Activated gamma-delta T cell (primary cell): ENCODE measurements around the gene NUDT4.
"Not testable (repeated sequence)": the region's sequence is repeated elsewhere in the genome, so short reads cannot be mapped to it uniquely, and the experiment has no call there.

Source experiments
- DNase-seq: peaks from one replicate; lab custom pipeline; 2025; lab: John Stamatoyannopoulos, UW

The NUDT4 gene

DNA sequence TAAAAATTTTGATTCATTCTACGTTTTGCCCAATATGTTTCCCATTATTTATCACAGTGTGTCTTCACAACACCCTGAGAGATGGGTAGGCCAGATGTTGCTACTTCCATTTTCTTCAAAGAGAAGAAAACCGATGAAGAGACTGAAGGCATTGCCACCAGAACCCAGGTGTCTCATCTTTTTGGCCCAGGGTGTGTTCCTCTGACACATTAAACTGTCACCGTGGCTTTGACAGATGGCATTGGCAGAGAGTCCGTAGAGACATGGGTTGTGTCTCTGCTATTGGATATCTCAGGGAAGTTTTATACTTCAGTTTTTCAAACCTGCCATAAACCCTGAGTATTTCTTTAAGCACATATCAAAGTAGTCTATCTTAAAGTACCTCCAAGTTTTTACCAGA, 11.3 kb upstream of the NUDT4 start:
- no peak for DNase-seq

DNA sequence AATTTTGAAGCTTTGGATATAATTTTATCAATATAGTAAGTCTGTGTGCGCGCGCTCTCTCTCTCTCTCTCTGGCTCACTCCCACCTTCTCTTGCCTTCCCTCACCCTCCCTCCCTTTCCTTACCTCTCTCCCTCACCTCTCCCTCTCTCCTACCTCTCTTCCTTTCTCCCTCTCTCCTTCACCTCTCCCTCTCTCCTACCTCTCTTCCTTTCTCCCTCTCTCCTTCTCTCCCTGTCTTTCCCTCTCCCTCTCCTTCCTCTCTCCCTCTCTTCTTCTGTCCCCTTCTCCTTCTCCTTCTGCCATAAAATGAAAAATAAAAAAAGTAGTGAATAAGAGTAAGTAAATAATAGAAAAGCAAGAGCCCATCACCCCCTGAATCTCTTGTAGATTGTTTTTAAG, 9.0 kb upstream of the NUDT4 start:
- DNase-seq, result no peak

DNA sequence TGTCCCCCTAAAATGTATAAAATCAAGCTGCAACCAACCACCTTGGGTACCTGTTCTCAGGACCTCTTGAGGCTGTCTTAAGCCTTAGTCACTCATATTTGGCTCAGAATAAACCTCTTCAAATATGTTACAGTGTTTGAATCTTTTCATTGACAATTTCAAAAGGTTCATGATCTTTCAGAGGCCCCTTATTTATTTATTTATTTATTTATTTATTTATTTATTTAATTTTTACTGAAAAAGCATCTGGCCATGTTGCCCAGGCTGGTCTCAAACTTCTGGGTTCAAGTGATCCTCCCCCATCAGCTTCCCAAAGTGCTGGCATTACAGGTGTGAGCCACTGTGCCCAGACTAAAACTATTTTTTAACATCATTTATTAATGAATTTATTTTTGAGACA, 8.2 kb upstream of the NUDT4 start:
- DNase-seq, result no peak

DNA sequence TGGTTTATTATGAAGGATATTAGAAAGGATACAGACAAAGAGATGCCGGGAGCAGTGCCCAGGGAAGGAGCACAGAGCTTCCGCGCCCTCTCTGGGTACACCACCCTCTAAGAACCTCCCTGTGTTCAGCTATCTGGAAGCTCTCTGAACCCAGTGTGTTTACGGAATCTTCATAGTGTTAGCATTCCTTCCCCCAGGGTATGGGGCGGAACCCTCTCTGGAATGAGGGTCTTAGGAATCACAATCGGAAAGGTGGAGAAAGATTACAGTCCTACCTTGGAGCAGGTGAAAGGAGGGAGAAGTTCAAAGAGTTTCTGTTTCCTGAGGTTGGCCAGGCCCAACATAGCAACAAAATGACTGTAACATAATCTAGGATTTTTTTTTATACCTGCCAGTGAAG, 6.8 kb upstream of the NUDT4 start:
- DNase-seq, result no peak

DNA sequence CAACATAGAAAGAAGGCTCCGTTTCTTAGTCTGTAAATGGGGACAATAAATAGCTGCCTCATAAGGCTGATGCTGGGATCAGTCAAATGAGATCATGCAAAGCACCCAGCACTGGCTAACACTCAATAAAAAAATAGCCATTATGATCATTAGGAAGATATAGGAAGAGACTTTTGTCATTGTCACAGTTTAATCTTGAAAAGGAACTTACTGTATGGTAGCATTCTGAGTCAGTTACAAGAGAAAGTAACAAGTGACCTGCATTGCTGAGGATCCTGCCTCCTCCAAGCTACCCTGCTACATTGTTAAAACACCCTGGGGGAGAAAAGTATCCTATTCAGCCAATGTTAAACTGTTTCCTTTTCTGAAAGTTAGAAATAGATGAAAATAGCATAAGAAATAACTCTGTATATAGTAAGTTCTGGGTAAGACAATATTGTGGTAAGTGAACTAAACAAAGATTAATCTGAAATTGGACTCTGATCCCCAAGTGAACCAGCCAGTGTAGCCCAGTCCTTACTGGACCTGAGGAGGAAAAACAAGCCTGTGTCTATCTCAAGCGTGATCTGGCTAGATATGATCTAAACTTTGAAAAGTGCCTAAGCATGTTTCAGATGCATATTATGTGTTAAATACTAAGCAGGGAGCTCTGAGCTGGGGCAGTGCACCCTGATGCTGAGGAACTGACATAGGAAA, 3.6 kb upstream of the NUDT4 start:
- DNase-seq, result no peak

DNA sequence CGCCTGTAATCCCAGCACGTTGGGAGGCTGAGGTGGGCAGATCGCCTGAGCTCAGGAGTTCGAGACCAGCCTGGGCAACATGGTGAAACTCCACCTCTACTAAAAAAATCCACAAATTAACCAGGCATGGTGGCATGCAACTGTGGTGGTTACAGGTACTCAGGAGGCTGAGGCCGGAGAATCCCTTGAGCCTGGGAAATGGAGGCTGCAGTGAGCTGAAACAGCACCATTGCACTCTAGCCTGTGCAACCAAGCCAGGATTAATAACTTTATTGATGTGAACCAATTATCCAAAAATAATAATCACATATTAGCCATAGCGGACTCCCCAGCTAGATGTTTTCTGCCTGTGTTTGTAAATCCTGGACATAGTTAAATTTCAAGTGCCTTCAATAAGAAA, 1.8 kb upstream of the NUDT4 start:
- DNase-seq, result no peak

DNA sequence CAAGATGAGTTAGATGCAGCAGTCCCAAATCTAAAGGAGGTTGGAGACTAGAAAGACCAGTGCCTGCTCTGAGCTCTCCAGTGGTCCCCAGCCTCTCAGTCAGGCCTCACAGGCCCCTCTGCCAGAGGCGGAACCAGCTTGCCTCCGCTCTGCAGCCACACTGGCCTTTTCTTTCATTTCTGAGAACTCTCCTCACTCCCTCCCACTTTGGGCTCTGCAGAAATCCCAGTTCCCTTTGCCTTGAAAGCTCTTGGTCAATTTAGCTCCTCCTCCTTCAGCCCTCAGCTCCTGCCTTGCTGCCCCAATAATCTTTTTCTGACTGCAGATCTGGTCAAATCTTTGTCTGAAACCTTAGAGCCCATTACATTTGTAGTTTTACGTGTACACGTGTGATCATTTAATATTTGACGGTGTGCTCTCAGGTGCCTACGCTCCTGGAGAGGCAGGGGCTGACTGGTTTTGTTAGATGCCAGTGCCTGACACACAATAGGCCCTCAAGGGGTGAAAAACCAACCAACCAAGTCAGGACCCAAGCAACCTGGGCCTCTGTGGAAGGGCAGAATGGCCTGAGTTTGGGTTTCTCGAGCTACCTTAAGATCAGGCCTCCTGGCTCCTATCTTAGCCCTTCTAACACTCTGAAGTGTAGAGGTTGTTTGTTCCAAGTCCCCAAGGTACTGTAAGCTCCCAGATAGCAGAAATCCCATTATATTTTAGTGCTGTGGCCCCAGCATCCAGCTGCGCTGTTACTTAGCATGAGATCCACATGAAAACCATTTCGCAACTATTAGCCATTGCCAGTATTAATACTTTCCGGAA, 1.1 kb upstream of the NUDT4 start:
- no peak for DNase-seq

DNA sequence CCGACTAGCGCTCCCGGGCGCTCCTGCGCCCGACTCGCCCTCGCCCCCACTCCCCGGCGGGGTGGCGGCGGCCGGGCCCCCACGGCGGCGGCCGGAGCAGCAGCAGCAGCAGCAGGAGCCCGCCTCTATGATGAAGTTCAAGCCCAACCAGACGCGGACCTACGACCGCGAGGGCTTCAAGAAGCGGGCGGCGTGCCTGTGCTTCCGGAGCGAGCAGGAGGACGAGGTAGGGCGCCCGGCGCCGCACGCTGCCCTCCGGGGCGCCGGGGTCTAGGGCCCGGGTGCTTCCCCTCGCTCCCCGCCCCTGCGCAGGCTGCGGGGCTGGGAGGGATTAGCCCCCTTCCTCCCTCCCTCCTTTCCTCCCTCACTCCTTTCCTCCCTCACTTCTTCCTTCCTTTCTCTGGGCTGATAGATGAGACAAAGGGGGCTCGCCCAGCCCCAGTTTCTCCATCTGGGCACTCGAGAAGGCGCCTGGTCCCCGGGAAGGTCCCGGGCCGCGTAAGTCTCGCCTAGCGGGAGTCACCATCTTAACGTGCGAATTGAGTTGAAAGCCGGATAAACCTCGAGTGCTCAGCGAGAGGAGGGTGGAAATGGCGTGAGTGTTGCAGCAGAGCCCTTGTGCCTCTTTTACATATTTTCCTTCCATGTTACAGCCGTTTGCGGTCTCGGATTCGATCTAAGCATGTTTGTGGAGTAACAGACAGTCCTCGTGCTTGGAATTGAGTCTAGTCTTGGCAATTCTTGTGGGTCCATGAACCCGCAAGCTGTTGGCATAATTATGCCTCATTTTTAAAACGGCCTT, 672 bp downstream of the NUDT4 start:
- DNase-seq, result peak; percentile 32

DNA sequence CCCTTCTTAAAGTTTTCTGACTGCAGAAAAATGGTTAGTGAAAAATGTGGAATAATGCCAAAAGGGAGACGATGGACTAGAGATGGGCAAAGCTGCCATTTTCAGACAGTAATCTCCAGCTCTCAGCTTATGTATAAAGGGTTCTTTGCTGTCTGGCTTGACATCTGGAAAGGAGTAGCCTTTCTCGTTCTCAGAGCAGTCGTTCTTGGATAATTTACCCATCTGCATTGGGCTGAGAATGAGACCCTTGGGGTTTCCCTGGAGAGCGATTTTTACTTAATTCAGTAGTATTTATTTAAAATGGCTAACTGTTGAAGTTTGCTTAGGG, 1.2 kb downstream of the NUDT4 start:
- DNase-seq, result no peak

DNA sequence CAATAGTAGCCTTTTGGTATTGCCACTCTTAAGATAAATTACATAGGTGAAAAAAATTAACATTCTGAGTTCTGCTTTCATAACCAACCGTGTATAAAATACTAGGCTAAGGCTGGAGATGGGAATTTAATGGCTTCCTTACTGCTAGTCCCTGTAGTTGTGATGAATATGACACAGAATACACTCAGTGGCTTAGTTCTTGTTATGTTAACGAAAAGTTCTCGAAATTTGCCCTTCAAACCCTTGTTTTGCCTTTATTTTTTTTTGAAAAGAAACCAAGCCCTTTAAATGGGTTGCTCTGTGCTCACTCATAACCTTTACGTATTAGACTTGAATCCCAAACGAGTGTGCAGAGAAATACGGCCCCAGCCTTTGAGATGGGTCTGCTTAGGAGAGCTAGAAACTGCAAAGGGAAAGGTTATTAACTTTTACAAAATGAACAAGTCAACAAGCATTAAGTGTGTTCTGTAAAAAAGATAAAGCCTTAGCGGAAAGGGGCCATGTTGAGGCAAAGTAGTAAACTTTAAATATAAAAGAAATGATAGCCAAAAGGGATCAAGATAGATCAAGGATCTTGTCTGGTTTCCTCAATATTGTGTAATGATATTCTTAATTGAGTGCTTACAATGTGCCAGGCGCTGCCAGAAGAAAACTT, 1.7 kb downstream of the NUDT4 start:
- no peak for DNase-seq

DNA sequence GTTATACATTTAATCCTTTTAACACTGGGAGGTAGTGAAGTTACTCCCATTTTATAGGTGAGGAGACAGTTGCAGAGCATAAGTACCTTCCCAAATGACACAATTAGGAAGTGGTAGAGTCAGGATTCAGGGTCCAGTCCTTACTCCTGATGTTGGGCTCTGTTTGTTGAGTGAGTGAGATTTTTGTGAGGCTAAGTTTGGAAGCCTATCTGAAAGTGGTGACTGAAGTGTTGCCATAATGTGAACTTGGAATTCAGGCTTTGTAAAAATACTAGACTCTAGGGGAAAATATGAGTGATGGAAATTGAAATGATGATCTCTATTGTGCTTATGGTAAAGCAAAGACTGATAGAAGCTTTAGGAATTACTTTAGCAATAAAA, 2.2 kb downstream of the NUDT4 start:
- no peak for DNase-seq

DNA sequence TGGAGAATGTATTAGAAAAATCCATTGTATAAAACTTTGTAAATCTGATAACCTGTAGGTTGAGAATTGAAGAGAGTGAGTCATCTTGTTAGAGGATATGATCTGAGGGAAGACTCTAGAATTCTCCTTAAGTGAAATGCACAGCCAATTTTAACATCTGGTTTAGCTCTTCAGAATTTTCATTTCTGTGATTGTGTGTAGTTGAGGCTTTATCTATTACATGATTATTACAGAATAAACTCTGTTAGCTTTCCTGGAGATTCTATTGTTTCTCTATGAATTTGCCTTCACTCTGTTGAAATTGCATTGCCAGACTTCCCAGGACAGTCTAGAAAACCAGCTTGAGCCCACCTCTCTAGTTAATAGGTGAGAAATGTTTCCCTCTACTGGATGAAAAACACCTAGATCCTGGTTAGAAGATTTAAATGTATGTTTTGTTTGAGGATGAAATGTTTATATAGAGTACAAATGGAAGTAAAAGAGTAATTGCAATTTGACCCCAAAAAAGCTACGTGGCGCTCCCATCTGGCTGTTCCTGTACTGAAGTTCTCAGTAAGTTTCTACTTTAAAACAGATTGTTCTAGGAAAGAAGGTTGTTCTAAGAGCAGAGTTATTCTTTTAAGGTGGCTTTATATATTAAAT, 2.9 kb downstream of the NUDT4 start:
- no peak for DNase-seq

DNA sequence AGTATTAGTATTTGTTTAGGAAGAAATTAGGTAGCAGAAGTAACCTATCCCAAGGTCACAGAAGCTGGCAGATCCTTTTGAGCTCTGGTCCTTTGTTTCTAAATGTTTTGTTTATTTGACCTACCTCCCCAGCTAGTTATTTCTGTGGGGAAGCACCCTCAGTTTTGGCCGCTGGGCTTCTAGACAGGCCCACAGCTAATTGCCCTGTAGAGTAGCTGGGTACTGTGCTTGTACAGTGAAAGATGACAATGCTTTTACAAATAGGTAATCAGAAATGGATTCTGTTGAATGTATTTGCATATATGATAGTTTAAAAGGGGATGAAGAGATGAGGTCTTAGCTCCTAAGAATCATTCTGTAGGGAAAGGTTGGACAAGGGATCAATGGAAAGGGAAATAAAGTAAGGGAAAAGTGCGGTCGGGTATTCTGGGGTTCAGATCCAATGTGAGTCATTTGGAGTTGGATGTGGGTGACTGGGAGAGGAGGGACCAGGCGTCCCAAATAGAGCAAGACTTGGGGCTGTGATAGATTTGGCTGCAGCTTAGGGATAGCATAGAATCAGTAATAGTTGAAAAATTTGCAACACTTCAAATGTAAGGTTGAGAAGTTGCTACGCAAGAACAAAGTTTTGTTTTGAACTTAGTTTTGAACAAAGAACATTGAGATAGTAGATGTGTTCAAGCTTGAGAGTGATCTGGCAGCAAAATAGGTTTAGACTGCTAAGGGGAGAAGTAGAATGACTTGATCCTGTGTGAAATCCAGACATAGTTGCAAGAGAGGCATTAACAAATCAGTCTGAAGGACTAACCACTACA, 3.6 kb downstream of the NUDT4 start:
- DNase-seq, result no peak

DNA sequence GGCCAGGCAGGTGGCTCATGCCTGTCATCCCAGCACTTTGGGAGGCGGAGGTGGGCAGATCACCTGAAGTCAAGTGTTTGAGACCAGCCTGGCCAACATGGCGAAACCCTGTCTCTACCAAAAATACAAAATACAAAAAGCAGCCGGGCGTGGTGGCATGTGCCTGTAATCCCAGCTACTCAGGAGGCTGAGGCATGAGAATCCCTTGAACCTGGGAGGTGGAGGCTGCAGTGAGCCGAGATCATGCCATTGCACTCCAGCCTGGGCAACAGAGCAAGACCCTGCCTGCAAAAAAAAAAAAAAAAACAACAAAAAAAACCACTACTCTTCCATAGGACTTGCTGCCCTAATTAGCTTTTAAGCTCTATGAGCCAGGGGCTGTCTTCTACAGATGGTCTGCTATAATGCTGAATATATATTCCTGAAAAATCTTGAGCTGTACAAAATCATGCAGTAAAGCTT, 4.3 kb downstream of the NUDT4 start:
- not testable (repeated sequence) for DNase-seq

DNA sequence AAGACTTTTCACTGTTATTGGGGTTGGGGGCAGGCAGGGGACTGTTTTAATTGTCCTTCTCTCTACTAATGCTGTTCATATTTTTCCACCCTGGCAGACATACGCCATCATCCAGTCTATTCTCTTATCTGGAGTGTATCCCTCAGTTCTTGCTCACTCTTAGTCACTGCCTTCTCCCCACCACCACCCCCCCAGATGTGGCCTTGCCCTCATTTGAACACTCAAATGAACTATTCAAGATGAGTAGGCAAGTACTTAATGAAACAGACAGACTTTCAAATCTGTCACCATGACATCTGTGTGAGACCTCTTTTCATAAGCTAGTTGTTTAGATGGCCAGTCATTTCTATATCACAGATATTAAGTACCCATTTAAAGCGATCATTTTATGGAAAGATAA, 10.1 kb downstream of the NUDT4 start:
- DNase-seq, result no peak

DNA sequence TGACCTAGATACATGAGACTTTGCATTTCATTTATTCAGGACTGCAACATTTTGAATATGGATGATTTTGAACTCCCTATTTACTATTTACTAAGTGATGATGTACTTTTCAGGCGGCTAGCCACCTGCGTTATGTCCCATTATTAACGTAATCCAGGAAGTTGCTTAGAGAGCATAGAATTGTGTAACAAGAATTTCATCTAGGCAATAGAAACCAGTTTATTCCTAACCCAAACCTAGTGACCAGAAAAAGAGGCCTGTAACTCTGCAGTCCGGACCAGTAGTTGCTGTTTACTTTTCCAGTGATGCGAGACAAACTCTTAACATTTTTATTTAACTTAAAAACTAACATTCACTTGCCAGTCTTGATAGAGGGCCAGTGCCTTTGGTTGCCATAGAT, 12.3 kb downstream of the NUDT4 start:
- no peak for DNase-seq

DNA sequence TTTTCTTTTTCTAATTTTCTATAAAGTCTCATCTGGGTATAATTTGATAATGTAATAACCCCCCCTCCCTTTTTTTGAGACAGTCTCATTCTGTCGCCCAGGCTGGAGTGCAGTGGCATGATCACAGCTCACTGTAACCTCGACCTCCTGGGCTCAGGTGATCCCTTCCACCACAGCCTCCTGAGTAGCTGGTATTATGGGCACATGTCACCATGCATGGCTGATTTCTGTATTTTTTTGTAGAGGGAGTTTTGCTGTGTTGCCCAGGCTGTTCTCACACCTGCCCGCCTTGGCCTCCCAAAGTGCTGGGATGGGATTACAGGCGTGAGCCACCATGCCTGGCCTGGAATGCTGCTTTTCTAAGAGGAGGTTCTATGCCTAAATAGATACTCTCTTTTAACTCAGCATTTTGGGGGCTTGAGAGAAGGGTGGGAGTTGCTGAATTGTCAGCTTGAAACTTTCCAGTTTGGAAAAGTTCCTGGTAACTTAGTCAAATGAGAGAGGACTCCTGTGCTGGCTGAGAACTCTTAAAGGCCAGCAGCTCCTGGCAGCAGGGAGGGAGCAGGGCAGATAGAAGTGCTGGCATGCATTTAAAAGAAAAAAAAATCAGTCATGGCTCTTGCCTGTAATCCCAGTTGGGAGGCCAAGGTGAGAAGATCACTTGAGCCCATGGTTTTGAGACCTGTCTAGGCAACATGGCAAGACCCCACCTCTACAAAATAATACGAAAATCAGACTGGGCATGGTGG, 13.0 kb downstream of the NUDT4 start:
- DNase-seq, result no peak

DNA sequence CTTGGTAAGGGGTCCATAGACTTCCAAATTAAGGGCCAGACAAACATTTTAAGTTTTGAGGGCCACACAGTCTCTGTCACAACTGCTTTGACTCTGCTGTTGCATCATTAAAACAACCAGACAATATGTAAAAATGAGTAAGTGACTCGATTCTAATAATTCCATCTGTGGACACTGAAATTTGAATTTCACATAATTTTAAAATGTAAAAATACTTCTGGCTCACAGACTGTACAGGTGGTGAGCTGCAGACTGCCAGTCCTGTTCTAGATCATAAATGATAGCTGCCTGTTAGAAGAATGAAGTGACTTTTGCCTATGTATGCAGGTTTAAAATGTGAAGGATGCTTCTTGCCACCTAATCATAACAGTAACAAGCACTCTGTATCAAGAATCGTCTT, 15.7 kb downstream of the NUDT4 start:
- no peak for DNase-seq

DNA sequence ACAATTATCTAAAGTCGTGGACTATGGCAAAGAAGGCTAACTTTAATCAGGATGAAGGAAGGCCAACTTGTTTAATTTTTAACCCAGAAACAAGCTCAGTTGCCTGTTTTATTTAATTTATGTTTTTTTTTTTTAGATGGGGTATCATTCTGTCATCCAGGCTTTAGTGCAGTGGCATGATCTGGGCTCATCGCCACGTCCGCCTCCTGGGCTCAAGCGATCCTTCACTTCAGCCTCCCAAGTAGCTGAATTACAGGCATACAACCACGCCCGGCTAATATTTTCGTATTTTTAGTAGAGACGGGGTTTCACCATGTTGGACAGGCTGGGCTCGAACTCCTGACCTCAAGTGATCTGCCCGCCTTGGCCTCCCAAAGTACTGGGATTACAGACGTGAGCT, 19.7 kb downstream of the NUDT4 start:
- no peak for DNase-seq

DNA sequence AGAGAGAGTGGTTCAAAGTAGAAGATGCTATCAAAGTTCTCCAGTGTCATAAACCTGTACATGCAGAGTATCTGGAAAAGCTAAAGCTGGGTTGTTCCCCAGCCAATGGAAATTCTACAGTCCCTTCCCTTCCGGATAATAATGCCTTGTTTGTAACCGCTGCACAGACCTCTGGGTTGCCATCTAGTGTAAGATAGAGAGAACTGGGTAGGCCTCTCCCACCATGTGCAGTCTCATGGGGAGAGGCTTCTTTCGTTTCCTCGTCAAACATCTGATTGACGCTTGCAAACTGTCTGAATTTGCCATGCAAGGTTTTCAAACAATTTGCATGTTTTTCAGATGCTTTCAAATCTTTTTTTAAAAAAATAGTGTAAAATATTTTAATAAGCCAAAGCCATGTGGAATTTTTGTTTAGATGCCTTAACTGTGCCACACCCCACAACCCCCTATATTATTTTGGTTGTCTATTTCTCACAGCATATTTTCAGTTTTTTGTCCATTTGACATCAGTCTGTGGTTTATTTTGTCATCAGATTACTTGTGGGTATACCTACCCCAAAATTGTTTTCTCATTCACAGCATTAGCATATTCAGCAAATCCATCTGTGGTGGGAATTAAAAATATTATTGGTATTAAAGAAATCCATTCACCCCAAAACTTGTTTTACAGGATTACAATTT, 21.6 kb downstream of the NUDT4 start:
- not testable (repeated sequence) for DNase-seq
